Esophagus squamous epithelium (tissue), 5 donors: ENCODE data around the gene PIP4K2C. TPM values are rescaled to one million over a fixed set of nuclear protein-coding genes. Genes with fewer than 3 reads are reported as not detected.

Experiments
- DNase-seq: peaks from one replicate; lab custom pipeline; 2025; lab: John Stamatoyannopoulos, UW
- H3K27ac ChIP-seq, 4 donors: fragments of 200-600 bp; sonication (generic); one replicate each; pipeline ENCODE4 v1.5.1; 2016 to 2019; ENCODE audit warnings: mild to moderate bottlenecking in 1 of 4
- H3K27me3 ChIP-seq, 4 donors: fragments of 200-600 bp; sonication (generic); 1 replicate in 3 of 4; 2 replicates in 1 of 4; pipeline versions ENCODE4 v1.5.1 to v1.6.0; 2017 to 2021; ENCODE audit warnings: antibody characterized with exemption in 1 of 4
- H3K36me3 ChIP-seq, 3 donors: fragments of 200-600 bp; sonication (generic); one replicate each; pipeline ENCODE4 v1.5.1; 2016 to 2019
- H3K4me1 ChIP-seq, 3 donors: fragments of 200-600 bp; sonication (generic); one replicate each; pipeline ENCODE4 v1.5.1; 2017 to 2019
- H3K4me3 ChIP-seq, 4 donors: fragments of 200-600 bp; sonication (generic); 1 replicate in 3 of 4; 2 replicates in 1 of 4; pipeline ENCODE4 v1.5.1; 2016 to 2019; ENCODE audit warnings: mild to moderate bottlenecking in 2 of 4, moderate library complexity in 1 of 4
- H3K9me3 ChIP-seq, 3 donors: fragments of 200-600 bp; sonication (generic); one replicate each; pipeline ENCODE4 v1.5.1; 2016 to 2019
- POLR2A ChIP-seq, 4 donors: fragments of 450-650 bp; IDR thresholded peaks; one replicate each; pipeline ENCODE4 v1.6.1; 2017; ENCODE audit warnings: antibody characterized with exemption in 4 of 4, mild to moderate bottlenecking in 4 of 4, moderate library complexity in 3 of 4
- WGBS, 2 donors: methylation state at CpG; one replicate each; pipeline ENCODE4 v1.1.5; 2018; 5-methylcytosine and 5-hydroxymethylcytosine counted together
- intact Hi-C: fragments of 100-400 bp; cut with DNase I; formaldehyde crosslinking; loops from one replicate; pipeline ENCODE4 v1.15.0; 2022
- total RNA-seq, 4 donors: library from RNA; depleted of rRNA; stranded (reverse); fragments of >200 nt; gene quantifications; one replicate each; pipeline ENCODE4 v1.1.0, GENCODE V29; 2016
- TF ChIP-seq, protein P1 (sequence below), 6 experiments: fragments of 450-650 bp in 4 of 6; fragments of 200-600 bp in 2 of 6; sonication (generic) in 2 of 6; IDR thresholded peaks; one replicate each; pipeline ENCODE4 v1.5.1; 2016 to 2019; ENCODE audit warnings: antibody characterized with exemption in 6 of 6, mild to moderate bottlenecking in 4 of 6, moderate library complexity in 4 of 6
- donor health status: DM: yes; HTN: yes; CAD: no.

Gene PIP4K2C
- total RNA-seq, 4 donors from 2014 or later = 25.2 to 41.7 (median 33.1) TPM

GRCh38 chr12:57546438-57547287, 44.3 kb upstream of the PIP4K2C start, which contains the start of gene DCTN2:
Gene DCTN2 (minus strand): TSS chr12:57547192. CDS start chr12:57547063, 129 bp downstream.
- peak; percentile 79 for DNase-seq
- peaks cover 16 to 50% (median 18%) of the 10 kb centered on the region in 3 donors for H3K4me1 ChIP-seq

GRCh38 chr12:57547288-57548012, 43.5 kb upstream of the PIP4K2C start:
- 16 to 19% methylated on average over 9 of the region's 9 CpGs for WGBS, 2 donors
- intact Hi-C loops = no loop called here
- no peak for TF ChIP-seq POLR2A (IDR thresholded peaks at IDR 0.05)
- TF ChIP-seq, protein P1, sequence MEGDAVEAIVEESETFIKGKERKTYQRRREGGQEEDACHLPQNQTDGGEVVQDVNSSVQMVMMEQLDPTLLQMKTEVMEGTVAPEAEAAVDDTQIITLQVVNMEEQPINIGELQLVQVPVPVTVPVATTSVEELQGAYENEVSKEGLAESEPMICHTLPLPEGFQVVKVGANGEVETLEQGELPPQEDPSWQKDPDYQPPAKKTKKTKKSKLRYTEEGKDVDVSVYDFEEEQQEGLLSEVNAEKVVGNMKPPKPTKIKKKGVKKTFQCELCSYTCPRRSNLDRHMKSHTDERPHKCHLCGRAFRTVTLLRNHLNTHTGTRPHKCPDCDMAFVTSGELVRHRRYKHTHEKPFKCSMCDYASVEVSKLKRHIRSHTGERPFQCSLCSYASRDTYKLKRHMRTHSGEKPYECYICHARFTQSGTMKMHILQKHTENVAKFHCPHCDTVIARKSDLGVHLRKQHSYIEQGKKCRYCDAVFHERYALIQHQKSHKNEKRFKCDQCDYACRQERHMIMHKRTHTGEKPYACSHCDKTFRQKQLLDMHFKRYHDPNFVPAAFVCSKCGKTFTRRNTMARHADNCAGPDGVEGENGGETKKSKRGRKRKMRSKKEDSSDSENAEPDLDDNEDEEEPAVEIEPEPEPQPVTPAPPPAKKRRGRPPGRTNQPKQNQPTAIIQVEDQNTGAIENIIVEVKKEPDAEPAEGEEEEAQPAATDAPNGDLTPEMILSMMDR (IDR thresholded peaks at IDR 0.05) = no peak
- DNase-seq = no peak
- Histone ChIP-seq H3K36me3 (peaks cover 0 to 12% (median 0%) of the 10 kb centered on the region in 3 donors), H3K9me3 (no peaks in the 10 kb centered on the region), H3K27me3 (peaks cover 0 to 31% (median 0%) of the 10 kb centered on the region in 4 donors), H3K27ac (peak overlapping the region; percentile 93 to 99 (median 97)), H3K4me1 (peaks cover 16 to 48% (median 18%) of the 10 kb centered on the region in 3 donors), H3K4me3 (peak overlapping the region; percentile 65 to 100 (median 94))

More at GRCh38 chr12:57546438-57547287, 44.3 kb upstream of the PIP4K2C start, which contains the start of gene DCTN2:
- Histone ChIP-seq H3K27ac (peak within 1 kb of the TSS; percentile 93 to 99 (median 97)), H3K4me3 (peak within 1 kb of the TSS; percentile 65 to 100 (median 94)), H3K9me3 (no peaks in the 10 kb centered on the region), H3K27me3 (peaks cover 0 to 31% (median 0%) of the 10 kb centered on the region in 4 donors), H3K36me3 (peaks cover 0 to 20% (median 0%) of the 10 kb centered on the region in 3 donors)
- TF ChIP-seq POLR2A (IDR thresholded peaks at IDR 0.05) = peak in 2 of 4 donors; percentile 44 to 62
- TF ChIP-seq, protein P1 (IDR thresholded peaks at IDR 0.05) = peak in 1 of 6 experiments; percentile 11
- 0 to 2% methylated on average over 21 to 32 of the region's 56 CpGs for WGBS, 2 donors
- intact Hi-C loops = no loop called here

- Histone ChIP-seq H3K4me1 (peaks cover 16 to 48% (median 18%) of the 10 kb centered on the region in 3 donors), H3K36me3 (peaks cover 0 to 7% (median 0%) of the 10 kb centered on the region in 3 donors), H3K27ac (no peak overlapping the region), H3K27me3 (peaks cover 0 to 35% (median 0%) of the 10 kb centered on the region in 4 donors), H3K9me3 (no peaks in the 10 kb centered on the region), H3K4me3 (no peak overlapping the region)
- 89 to 91% methylated on average over 2 of the region's 2 CpGs for WGBS, 2 donors
- intact Hi-C loops = no loop called here
- DNase-seq = no peak
- TF ChIP-seq, protein P1 (IDR thresholded peaks at IDR 0.05) = no peak
- TF ChIP-seq POLR2A (IDR thresholded peaks at IDR 0.05) = no peak
These were observed 43.0 kb upstream of the PIP4K2C start for GRCh38 chr12:57548013-57548315.

DNA sequence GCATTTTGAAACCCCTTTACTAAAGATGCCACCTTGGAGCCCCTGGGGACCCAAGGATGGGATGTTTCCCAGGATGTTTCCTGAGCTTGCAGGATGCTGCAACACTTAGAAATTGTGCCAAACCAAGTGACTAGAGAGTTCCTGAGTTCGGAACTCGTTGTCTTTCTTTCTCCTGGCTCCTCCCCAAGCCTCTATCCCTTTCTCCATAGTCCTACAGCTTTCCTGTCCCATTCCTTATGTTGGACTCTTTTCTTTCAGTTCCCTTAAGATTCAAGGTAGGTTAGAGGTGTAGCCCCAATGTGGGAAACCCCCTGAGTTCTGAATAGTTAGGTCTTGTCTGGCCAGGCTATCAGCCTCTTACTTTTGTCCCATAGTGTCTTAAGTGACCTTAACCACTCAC, 42.5 kb upstream of the PIP4K2C start:
- H3K4me3 ChIP-seq = no peak overlapping the region
- H3K4me1 ChIP-seq = peaks cover 16 to 47% (median 18%) of the 10 kb centered on the region in 3 donors
- no peak overlapping the region for H3K27ac ChIP-seq
- DNase-seq = no peak
- peaks cover 0 to 3% (median 0%) of the 10 kb centered on the region in 3 donors for H3K36me3 ChIP-seq
- WGBS, 2 donors = 27 to 52% methylated on average over 2 of the region's 2 CpGs
- H3K9me3 ChIP-seq = no peaks in the 10 kb centered on the region
- TF ChIP-seq POLR2A (IDR thresholded peaks at IDR 0.05) = no peak
- TF ChIP-seq, protein P1 (IDR thresholded peaks at IDR 0.05) = no peak
- peaks cover 0 to 38% (median 0%) of the 10 kb centered on the region in 4 donors for H3K27me3 ChIP-seq
- intact Hi-C loops = no loop called here
